H1 (cell line): ENCODE data around the gene DIAPH2. TPM values are rescaled to one million over a fixed set of nuclear protein-coding genes. Genes with fewer than 3 reads are reported as not detected.

Experiments
- CTBP2 ChIP-seq: IDR thresholded peaks from 2 replicates; pipeline ENCODE4 v1.7.0; 2011; ENCODE audit warnings: borderline replicate concordance, mild to moderate bottlenecking, moderate library complexity, mixed read lengths, low read length; ENCODE audit not compliant: insufficient read depth, insufficient read length
- KDM5A ChIP-seq: fragments of 200-600 bp; IDR thresholded peaks from 2 replicates; pipeline ENCODE4 v1.7.1; 2012; ENCODE audit warnings: mild to moderate bottlenecking, low read length, inconsistent platforms, mixed read lengths
- SP1 ChIP-seq: IDR thresholded peaks from 2 replicates; pipeline ENCODE4 v1.6.1; 2011; ENCODE audit warnings: low read depth, low read length
- SUZ12 ChIP-seq: fragments of 200-600 bp; sonication (generic); IDR thresholded peaks from 2 replicates; pipeline ENCODE4 v1.6.1; 2012; ENCODE audit warnings: mild to moderate bottlenecking, inconsistent platforms, low read length, moderate library complexity, mixed read lengths
- TBP ChIP-seq: IDR thresholded peaks from 2 replicates; pipeline ENCODE4 v1.6.1; 2011; ENCODE audit warnings: low read depth, low read length, improper control_type of control experiment
- polyA plus RNA-seq, 7 experiments: library from polyadenylated mRNA; depleted of rRNA in 3 of 7; stranded (reverse) in 5 of 7; unstranded in 2 of 7; fragments of >200 nt in 5 of 7; fragments of 200-250 nt in 2 of 7; gene quantifications; 1 replicate in 5 of 7; 2 replicates in 1 of 7; 4 replicates in 1 of 7; pipeline versions ENCODE4 v1.2.1 to v1.2.3, GENCODE V29; 2011 to 2013; ENCODE audit warnings: missing spikeins in 2 of 7, mixed read lengths in 2 of 7
- total RNA-seq: library from RNA; stranded (reverse); fragmentation: NEBNext Ultra II Directional; extraction: Animal tissue kit (Norgen Biotek cat#: 25700); gene quantifications from 2 replicates; pipeline ENCODE4 v1.2.1, GENCODE V29; 2021
- TF ChIP-seq, protein P1 (sequence below): IDR thresholded peaks from 2 replicates; pipeline ENCODE4 v1.6.1; 2012; ENCODE audit warnings: low read length, inconsistent platforms

The DIAPH2 gene
- total and polyA plus RNA-seq, 2 of the 8 experiments (the other 6 are each of a cell fraction or from before 2014, with no cell fraction given), result 4.4 to 24.3 TPM

DNA sequence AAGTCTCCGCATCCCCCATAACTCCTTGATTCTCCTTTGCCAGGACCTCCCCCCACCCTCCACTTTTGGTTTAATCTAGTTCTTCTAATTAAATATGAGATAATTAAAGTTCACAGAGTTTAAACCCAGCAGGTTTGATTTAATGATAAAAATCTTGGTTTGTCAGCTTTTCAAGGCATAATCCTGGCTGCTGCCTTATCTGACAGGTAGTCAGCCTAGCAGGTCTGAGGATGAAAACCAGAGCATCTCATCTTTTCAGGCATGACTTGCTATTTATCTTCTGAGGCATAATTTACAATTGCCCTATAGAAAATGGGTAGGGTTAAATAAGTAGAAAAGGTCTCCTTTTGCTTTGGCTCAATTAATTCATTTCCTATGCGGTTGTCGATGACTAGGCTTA is 790.3 kb downstream of the DIAPH2 start (continued):
- TF ChIP-seq CTBP2 (no peak), KDM5A (no peak), SP1 (no peak), SUZ12 (no peak), TBP (no peak)
- TF ChIP-seq, protein P1, sequence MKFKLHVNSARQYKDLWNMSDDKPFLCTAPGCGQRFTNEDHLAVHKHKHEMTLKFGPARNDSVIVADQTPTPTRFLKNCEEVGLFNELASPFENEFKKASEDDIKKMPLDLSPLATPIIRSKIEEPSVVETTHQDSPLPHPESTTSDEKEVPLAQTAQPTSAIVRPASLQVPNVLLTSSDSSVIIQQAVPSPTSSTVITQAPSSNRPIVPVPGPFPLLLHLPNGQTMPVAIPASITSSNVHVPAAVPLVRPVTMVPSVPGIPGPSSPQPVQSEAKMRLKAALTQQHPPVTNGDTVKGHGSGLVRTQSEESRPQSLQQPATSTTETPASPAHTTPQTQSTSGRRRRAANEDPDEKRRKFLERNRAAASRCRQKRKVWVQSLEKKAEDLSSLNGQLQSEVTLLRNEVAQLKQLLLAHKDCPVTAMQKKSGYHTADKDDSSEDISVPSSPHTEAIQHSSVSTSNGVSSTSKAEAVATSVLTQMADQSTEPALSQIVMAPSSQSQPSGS, result no peak
